Measurements from ENCODE around the gene CCNQ.

The CCNQ gene

DNA sequence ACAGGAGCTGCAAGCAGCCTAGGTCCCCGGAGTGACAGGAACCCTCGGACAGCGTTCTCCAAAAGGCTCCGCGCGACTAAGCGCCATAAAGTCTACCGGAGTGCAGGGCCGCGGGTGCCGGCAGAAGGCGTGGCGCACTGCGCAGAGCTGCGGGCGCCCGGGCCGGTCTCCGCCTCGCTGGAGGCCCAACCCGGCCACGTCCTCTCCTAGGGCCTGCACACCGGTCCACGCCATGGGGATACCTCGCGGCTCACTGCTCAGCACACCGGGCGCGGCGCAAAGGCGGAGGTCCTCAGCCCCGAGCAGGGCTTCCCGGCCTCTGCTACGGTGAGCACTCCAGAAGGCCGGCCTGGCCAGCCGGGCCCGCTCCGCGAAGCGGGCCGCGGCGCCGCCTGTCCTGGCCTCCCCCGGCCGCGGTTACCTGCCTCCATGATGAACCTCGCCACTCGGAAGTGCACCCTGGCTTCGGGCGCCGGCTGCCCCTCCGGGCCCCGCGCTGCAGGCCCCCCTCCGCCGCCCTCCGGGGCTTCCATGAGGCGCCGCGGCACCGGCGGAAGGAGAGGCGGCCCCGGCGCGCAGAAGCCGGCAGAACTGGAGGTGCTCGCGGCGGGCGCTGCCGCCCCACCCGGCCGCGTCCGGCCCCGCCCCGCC is at the start of gene CCNQ:
Gene CCNQ, minus strand, starts transcription at position 599 of the 651 bp plus-strand sequence. Its CDS starts 66 bp downstream, at position 533.
- no peak for DNase-seq (ENCODE audit: low read depth)

DNA sequence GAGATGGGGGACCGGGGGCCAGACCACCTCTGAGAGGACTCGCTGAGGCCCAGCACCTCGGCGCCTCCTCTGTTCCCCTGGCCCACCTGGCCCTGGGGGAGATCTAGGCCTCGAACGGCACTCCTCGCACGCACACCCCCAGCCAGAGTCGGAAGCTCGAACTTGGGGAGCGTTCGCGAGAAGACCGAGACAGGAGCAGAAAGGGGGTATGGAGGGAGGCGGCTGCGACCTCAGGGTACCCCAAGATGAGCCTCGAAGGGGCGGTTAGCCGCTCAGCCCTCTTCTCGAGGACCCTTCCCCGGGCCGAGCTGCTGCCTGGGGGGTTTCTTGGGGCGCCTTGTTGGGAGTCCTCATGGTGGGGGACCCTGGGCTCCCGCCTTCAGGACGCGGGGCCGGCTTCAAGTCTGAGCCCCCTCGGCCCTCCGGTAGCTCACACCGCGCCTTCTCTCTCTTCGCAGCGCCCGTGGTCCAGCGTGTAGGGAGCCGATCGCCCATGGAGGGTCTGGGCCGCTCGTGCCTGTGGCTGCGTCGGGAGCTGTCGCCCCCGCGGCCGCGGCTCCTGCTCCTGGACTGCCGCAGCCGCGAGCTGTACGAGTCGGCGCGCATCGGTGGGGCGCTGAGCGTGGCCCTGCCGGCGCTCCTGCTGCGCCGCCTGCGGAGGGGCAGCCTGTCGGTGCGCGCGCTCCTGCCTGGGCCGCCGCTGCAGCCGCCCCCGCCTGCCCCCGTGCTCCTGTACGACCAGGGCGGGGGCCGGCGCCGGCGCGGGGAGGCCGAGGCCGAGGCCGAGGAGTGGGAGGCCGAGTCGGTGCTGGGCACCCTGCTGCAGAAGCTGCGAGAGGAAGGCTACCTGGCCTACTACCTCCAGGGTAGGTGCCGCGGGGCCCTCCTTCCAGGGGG is 48.8 kb upstream of the CCNQ start:
- DNase-seq (ENCODE audit: low read depth) = no peak

DNA sequence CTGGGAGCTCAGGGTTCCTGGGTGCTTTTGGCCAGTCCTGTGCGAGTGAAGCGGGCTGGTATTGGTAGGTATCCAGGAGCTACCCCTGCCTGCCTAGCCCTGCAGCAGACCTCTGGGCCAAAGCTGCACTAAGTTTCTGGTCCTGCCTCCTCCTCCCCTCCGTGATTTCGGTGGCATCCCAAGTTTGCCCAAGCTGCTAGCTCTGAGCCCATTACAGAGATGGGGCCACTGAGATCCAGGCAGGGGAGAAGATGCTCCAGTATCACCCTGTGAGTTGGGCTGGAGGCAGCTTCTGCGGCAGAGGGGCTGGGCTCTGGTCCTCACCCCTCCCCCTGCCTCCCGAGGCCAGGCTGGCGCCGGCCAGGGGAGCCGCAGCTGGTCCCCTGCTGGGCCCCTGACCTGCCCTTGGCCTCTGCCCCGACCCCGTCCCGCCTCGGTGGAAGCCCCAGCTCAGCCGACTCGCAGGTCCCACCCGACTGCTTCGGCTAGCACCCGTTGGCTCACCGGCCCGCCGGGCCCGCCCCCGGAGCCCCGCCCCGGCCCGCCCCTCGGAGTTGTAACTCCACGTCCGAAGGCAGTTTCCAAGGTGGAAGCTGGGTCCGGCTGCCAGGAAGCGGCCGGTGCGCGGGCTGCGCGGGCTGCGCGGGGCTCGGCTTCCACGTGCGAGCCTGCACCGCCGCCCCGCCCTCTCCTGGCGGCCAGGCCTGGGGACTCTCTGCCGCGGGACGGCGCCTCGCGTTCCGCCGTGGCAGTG is 47.9 kb upstream of the CCNQ start, which contains the start of gene DUSP9:
Gene DUSP9, plus strand, starts transcription at position 584 of the 754 bp plus-strand sequence. CDS start 751 bp downstream, outside the sequence.
- no peak for DNase-seq (ENCODE audit: low read depth)

DNA sequence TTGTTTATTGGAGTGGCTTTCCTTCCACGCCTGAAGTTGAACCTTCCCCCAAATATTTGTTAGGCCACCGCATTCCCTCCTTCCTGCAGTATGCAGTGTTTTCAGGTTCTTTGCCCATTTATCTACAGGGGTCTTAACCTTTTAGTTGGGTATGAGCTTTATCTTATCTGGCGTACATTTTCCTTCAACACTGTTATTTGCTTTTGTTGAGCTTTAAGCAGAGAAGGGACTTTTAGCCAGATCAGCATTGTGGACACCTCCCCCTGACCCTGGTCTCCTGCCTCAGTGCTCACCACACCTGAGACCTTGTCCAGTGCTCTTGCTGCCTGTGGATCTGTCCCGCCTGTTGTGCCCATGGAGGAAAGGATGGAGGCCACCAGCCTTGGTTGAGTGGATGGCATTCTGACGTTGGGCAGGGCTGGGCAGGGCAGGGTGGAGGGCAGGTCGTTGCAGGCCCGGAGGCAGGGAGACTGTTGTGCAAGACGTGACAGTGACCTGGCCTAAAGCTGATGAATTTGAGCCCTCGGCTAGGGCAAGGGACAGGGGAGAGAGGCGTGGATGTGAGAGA is 47.1 kb upstream of the CCNQ start:
- no peak for DNase-seq (ENCODE audit: low read depth)

DNA sequence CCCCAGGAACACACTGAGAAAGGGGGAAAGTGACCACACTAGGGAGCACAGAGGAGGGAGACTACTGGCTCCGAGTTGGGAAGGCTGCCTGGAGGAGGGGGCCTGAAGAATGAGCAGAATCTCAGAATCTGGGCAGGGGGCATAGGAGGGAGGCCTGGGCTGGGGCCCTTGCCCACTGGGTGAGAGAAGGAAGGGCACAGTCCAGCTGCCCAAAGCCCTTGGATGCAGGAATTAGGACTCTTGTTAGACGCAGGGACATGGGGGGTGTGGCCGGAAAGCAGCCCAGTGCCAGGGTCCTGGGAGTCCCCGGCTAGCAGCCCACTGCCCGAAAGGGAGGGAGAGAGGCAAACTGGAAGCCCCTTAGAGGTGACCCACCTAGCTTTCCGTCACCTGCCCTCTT is 46.2 kb upstream of the CCNQ start:
- DNase-seq (ENCODE audit: low read depth) = no peak

DNA sequence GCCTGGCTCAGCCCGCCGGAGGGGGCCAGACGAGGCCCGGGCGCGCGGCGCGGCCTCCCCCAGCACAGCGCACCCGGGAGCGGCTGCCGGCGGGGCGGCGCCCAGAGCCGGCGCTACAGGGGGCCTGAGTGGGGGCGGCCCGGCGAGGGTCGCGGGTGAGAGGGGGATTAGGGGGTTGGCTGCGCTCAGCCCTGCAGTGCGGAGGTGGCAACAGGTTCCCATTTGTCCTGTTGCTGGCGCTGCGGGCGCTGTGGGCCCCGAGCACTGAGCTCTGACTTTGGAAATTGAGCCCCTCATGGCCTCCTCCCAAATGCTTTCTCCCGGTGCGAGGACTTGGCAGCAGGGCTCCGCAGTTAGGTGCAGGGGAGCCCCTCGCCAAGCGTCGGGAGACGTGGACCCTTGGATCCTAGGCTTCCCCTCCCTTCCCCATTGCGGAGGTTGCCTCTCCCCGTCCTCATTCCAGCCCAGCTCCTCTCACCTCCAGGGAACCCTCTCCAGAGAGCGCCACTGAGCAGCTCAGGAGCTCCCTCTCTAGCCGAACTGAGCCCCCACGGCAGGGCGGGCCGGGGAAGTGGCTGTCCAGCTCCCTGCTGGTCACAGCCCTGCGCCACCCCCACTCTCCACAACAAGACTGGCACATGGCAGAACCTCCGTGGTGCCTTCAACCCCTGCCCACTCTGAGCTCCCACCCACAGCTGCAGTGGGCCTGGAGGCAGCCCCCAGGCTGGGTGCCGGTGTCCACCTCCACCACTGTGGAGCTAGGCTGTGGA is 45.6 kb upstream of the CCNQ start:
- DNase-seq (ENCODE audit: low read depth) = no peak

DNA sequence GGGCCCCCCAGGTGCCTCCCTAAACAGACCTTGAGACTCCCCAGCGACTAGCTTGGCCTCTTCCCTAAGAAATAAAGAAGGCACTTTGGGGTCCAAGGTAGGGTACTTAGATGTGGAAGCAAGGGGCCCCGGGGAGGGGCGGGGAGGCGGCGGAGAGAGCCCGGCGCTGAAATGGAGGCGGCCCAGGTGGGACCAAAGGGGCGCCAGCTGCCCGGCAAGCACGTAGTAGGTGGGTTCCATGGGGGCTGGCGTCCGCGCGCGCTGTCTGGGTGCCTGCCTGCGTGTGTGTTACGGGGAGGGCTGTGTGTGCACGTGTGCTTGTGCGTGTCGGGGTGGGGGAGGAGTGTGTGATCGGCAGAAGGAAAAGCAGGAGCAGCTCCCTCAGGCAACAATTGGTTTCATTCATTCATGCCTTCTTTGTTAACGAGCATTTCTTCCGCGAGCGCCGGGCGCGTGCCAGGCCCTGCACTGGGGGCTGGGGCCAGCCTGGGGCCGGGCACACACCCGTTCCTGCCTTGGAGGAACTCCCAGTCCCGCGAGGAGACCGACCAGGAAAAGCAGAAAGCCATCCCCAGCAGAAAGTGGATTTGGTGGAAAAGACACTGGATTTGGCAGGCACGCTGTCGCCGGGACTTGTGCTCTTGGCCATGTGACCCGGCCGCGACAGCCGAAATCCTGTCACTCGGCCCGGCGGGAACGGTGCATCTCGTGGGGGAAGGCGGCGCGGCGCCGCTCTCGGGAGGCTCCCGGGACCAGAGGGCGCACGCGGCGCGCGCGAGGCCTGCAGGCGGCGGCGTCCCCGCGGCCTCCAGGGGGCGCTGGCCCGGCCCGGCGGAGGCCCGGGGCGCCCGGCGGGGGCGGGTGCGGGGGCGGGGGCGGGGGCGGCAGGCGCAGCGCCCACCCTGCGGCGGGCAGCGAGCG is 44.8 kb upstream of the CCNQ start:
- no peak for DNase-seq (ENCODE audit: low read depth)

DNA sequence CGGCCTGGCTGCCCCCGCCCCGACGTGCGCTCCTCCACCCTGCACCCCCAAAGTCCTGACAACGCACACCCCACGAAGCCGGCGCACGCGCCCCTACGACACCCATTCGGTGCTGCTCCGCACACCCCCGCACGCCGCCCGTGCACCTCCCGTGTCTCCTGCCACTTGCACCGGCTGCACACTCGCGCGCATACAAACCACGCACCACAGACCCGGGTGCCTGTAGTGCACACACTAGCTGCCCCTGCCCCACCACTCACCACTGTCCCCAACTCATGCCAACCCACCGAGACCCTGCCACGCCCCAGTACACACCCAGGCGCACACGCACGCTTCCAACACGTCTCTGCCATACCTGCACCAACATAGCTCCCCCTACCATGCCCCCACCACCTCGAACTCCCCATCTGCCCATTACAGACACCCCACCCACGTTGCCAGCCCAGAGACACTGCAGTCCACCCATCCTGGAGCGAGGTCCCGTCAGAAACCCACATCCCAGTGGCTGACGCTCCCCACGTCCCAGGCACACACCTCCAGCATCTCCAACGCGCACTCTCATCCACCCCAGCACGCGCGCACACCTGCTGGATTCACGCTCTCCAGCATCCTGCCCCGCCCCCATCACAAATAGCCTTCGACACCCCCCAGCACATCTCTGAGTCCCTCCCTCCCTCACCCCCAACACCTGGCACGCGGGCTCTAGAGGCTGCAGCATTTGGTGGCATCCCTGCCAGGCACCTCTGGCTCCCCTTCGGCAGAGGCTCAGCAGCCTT is 43.9 kb upstream of the CCNQ start:
- no peak for DNase-seq (ENCODE audit: low read depth)

DNA sequence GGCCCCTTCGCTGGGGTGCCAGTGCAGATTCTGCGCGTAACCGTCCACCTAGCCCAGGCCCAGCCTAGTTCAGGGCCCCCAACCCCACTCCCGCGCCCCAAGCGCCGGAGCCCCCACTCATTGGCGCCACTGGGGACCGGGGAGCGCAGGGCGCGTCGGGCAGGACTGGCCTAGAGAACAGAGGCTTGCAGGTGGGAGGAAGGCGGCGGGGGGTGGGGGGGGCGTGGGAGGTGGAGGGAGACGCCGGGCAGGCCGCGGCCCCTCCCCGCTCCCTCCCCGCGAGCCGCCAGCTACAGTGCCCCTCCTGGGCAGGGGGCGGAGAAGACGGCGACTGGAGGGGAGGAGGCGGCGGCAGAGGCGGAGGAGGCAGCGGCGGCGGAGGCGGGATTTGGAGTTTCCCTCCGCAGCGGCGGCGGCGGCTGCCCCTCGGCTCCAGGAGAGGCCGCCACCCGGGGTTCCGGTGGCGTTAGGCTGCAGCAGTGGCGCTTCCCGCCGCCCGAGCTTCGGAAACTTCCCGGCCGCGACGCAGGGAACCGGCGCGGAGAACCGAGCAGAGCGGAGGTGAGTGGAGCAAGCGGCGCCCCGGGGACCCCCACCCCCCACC is 43.2 kb upstream of the CCNQ start:
- DNase-seq (ENCODE audit: low read depth) = no peak

DNA sequence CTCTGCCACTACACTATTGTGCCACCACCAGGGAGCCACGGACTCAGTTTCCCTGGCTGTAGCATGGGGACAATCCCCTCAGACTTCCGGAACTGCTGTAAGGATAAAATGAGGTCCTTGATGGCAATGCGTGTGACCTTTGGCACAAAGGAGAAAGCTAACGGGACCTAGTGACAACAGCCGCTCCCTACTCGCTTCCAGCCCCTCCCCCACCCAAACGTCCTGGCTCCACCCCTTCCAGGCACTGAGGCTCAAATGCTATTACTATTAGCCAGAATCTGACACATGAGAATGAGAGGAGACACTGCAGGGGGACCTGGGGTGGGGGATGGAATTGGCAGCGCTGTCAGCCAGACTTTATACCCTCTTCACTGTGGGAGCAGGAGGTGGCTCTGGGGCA is 42.7 kb upstream of the CCNQ start:
- DNase-seq (ENCODE audit: low read depth) = no peak

DNA sequence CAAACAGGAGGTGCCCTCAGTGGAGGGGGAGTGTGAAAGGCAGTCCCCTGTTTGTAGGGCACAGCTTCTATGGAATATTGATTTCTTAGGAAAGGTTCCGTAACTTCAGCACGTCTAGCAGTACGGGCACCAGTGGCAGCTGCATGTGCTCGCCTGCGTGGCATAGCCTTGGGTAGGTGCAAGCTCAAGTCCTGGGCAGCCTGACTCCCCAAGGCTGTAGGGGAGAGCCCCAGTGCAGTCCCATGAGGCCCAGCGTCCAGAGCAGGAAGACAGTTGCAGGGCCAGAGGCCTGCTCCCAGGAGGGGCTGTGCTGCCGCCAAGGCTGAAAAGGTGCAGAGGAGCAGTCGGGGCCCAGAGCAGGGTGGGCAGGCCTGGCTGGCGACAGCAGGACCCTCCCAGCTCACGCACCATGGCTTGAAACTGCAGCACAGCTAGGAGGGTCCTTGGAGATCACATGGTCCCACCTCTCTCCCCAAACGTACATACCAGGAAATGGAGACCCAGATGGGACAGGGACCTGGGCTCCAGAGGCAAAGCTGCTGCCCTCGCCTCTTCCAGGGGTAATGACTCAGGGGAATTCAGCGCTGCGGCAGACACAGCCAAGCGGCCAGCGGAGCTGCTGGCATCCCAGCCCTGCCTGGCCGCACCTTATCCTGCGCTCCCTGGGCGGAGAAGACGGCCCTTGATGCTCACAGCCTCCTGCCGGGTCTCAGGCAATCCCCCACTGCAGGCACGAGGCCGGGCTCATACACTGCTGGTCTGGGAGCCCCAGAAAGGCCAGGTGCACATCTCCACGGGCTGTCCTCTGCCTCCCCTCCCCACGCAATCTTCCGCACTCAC is 42.0 kb upstream of the CCNQ start:
- no peak for DNase-seq (ENCODE audit: low read depth)

DNA sequence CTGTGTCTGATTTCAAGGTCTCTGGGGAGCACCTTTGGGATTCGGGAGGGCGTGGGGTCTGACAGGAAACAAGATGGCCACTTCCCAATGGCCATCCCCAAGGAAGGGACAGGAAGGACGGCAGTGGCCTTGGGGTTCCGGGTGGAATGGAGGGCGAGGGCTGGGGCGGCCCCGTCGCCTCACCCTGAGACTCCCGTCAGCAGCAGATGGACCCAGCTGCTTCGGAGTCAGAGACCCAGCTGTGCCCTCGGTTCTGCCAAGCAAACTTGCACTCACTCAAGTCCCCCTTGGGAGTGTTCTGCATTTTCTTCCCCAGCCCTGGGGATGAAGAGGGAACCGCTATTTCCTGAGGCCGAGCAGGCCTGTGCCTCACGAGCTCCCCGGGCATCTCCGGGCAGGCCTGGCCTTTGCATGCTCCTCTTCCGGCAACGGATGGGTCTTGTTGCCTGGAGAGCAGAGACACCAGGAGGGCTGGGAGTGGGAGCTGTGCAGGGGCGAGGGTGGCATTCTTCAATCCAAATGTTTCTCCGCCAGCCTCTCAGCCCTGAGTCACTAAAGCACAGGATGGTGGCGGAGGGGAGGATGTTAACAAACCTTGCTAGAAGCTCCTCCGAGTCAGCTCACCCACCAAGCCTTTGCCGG is 41.2 kb upstream of the CCNQ start:
- DNase-seq (ENCODE audit: low read depth) = no peak

DNA sequence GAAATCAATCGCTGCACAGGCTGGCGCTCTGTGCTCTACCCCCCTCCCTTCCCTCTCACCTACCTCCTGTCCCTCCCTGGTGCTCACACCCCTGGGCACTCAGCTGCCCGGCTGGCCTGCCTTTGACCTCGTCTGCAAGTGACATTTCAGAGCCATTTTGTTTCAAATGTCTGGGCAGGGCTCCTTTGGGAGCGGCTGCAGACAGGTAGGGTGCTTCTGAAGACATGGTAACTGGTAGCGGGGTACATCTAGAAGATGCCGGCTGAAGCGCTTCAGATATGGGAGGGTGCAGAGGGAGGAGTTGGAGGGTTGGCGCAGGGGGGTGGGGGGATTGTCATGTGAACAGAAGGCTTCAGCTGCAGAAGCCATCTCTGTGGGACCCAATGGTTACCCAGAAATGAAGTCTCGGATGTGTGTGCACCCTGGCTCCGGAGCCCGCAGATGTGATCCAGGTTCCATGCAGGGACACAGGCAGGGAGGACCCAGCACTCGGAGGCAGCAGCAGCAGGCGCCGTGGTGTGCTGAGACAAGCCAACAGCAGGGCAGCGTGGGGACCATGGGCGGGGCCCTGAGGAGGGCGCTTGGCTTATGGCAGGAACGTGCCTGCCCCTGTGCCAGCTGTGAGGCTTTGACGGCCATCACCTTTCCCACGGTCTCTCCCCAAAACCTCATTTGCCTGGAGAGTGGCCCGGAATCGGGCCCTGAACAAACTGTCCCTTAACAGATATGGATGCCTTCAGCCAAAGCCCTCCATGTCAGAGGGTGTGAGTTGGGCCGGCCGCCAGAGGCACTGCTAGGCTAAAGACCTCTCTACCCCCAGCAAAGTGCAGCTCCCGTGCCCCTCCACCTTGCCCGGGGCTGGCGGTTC is 40.5 kb upstream of the CCNQ start:
- no peak for DNase-seq (ENCODE audit: low read depth)

DNA sequence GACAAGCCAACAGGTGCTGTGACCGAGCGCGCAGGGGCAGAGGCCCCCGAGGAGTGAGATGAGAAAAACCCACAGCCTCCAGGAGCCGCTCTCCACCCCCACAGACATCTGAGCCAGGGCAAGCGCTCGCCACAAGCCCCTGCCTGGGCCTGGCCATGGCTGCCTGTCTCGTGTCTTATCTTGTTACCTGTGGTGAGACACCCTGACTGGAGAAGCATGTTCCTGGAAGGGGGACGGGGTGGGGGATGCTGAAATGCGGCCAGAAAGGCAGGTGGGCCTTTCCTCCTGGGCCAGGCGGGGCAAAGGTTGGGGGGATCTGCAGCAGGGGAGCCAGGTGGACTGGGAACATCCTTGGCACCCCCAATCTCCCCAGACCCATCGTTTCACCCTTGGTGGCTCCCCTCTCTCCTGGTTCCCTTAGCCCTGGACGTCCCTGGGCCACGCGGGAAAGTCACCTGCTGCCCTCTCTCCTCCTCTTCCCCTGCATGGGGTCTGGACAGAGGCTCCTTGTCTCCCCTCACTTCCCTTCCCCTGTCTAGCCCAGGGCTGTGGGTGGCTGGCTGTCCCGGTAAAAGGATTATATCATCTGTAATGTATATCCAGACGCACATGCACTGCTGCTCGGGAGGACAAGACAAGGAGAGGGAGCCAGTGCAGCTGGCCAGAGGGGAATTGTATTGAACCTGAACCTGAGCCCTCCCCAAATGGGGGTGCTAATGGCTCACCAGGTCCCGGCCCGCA is 39.7 kb upstream of the CCNQ start:
- no peak for DNase-seq (ENCODE audit: low read depth)

DNA sequence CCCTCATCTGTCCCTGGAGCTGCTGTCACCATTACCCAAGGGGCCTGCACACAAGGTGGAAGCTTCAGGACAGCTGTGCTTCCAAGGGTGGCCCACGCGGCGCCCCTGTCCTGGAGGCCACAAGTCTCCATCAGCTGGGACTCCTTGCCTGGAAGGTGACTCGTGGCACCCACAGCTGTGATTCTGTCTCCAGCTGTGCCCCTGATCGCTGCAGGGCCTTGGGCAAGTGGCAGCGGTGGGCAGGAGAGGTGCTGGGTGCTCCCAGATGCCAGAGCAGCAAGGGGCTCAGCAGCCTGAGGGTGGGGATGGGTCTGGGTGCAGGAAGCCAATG is 39.1 kb upstream of the CCNQ start:
- no peak for DNase-seq (ENCODE audit: low read depth)

All from activated T-cell treated with anti-CD3 and anti-CD28 coated beads for 48 hours (primary cell).